ENCODE measurements around the gene WDFY3. TPM values are rescaled to one million over a fixed set of nuclear protein-coding genes. Genes with fewer than 3 reads are reported as not detected.

The WDFY3 gene
- total and polyA plus RNA-seq, 3 donors from 2014 or later, result 31.7 to 168 (median 126) TPM

DNA sequence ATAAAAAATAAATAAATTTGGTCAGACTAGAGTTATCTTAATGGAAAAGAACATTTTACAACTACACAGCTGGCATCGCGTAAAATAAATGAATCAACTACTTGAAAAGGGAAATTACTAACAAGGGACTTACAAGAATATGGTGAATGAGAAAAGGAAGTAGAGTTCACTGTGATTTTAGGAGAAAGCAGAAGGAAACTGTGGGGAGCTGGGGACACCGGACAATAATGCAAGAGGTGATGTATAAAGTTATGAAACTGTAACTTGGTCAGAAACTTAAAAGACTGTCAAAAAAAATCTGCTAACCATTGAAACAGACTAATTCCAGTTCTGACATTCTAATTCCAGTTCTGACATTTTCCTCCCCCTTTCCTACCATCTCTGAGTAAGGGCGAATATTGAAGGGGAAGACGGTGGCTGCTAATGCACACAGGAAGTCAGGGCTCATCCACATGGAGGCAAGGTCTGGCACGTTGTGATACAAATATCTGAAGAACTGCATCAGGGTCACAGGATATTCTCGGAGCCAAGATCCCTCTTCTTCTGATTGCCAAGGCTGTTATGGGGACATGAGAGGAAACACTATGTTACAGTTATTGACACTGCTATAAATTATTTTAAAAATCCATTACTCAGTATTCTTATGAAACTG is 213.0 kb downstream of the WDFY3 start:
- no peak overlapping the region for H3K27ac ChIP-seq
- intact Hi-C loops (cut with DNase I; ENCODE audit: low total_unique reads), result loop anchor here (5.0 kb wide), 1 partner anchor 219 kb away; no protein-coding TSS in a partner anchor

DNA sequence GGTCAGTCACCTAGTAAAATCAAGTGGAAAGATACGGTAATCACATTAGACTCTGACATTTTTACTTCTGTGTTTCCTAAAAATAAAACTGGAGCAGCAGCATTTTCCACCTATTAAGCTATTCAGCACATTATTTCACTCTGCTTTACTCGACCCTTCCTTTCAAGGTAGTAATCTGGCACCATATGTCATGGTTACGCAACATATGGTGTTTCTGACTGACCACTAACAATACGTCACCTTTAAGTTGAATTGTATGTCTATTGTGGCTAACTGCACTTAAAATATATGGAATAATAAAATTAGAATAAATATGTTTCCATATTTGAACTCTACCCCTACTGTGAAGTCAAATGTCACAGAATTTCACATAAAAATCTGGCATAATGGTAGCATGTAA is 214.8 kb downstream of the WDFY3 start:
- intact Hi-C loops (cut with DNase I; ENCODE audit: low total_unique reads), result loop anchor here (5.0 kb wide), 1 partner anchor 221 kb away; no protein-coding TSS in a partner anchor
- DNase-seq, result no peak
- H3K27ac ChIP-seq, result no peak overlapping the region
- no peak overlapping the region for H3K4me3 ChIP-seq
- no peak for TF ChIP-seq POLR2A (IDR thresholded peaks at IDR 0.05)
- TF ChIP-seq, protein P1, sequence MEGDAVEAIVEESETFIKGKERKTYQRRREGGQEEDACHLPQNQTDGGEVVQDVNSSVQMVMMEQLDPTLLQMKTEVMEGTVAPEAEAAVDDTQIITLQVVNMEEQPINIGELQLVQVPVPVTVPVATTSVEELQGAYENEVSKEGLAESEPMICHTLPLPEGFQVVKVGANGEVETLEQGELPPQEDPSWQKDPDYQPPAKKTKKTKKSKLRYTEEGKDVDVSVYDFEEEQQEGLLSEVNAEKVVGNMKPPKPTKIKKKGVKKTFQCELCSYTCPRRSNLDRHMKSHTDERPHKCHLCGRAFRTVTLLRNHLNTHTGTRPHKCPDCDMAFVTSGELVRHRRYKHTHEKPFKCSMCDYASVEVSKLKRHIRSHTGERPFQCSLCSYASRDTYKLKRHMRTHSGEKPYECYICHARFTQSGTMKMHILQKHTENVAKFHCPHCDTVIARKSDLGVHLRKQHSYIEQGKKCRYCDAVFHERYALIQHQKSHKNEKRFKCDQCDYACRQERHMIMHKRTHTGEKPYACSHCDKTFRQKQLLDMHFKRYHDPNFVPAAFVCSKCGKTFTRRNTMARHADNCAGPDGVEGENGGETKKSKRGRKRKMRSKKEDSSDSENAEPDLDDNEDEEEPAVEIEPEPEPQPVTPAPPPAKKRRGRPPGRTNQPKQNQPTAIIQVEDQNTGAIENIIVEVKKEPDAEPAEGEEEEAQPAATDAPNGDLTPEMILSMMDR (IDR thresholded peaks at IDR 0.05), result no peak
- H3K36me3 ChIP-seq (ENCODE audit: low read depth, missing control alignments), result no peaks in the 10 kb centered on the region
- WGBS, 2 donors, result 77 to 78% methylated on average over 4 of the region's 4 CpGs
- no peaks in the 10 kb centered on the region for H3K9me3 ChIP-seq
- H3K27me3 ChIP-seq, result no peaks in the 10 kb centered on the region
- H3K4me1 ChIP-seq, result no peaks in the 10 kb centered on the region

More for the DNA sequence above, 213.0 kb downstream of the WDFY3 start:
- H3K9me3 ChIP-seq, result no peaks in the 10 kb centered on the region
- 45 to 50% methylated on average over 7 of the region's 7 CpGs for WGBS, 2 donors
- no peaks in the 10 kb centered on the region for H3K4me1 ChIP-seq
- TF ChIP-seq, protein P1 (IDR thresholded peaks at IDR 0.05), result no peak
- no peak for TF ChIP-seq POLR2A (IDR thresholded peaks at IDR 0.05)
- no peaks in the 10 kb centered on the region for H3K36me3 ChIP-seq (ENCODE audit: low read depth, missing control alignments)
- H3K27me3 ChIP-seq, result no peaks in the 10 kb centered on the region
- H3K4me3 ChIP-seq, result no peak overlapping the region
- DNase-seq, result no peak

DNA sequence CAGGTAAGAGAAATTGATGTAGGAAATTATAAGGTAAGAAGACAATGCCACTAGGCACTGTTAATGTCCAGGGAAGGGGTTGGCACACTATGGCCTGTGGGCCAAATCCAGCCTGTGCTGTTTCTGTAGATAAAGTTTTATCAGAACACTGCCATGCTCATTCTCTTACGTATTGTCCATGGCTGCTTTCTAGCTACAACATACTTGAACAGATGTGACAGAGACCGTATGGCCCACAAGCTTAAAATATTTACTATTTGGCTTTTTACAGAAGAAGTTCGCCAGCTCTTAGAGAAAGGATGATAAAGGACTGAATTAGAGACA is 215.6 kb downstream of the WDFY3 start:
- Histone ChIP-seq H3K27me3 (no peaks in the 10 kb centered on the region), H3K4me3 (no peak overlapping the region), H3K36me3 (ENCODE audit: low read depth, missing control alignments) (no peaks in the 10 kb centered on the region), H3K9me3 (no peaks in the 10 kb centered on the region), H3K27ac (no peak overlapping the region), H3K4me1 (no peaks in the 10 kb centered on the region)
- TF ChIP-seq, protein P1 (IDR thresholded peaks at IDR 0.05), result no peak
- TF ChIP-seq POLR2A (IDR thresholded peaks at IDR 0.05), result no peak
- DNase-seq, result no peak
- WGBS, 2 donors, result 79% methylated on average over 3 of the region's 3 CpGs
- intact Hi-C loops (cut with DNase I; ENCODE audit: low total_unique reads), result loop anchor here (5.0 kb wide), 1 partner anchor 221 kb away; no protein-coding TSS in a partner anchor

DNA sequence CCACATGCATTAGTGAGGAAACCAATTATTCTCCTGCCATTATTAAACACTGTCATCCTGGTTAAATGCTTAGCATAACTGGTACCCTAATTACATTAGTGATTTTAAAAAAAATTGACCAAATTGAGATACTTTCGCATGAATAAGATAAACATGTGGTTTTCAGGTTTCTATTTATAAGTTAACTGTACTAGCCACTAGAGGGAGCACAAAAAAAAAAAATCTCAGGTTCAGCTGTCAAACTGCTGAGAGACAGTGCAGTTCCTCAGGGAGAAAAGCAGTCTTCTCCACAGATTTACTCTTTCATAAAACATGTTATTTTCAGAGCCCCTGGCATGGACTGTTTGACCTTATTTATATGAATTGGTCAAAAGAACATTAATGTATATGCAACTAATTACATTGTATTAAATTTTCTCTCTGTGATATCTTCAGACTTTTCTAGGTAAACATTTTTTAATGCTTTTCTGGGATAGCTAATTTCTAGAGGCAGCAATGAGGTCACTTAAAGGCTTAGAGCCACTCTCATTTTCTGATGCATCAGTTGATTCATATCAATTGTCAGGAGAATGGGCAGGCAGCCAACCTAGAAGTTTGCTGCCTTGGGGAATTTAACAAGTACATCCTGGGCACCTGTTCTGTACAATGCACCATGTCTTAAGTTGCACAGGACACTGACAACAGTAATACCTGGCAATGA is 216.1 kb downstream of the WDFY3 start:
- intact Hi-C loops (cut with DNase I; ENCODE audit: low total_unique reads), result loop anchor here (5.0 kb wide), 1 partner anchor 222 kb away; no protein-coding TSS in a partner anchor
- Histone ChIP-seq H3K9me3 (no peaks in the 10 kb centered on the region), H3K27ac (no peak overlapping the region), H3K4me1 (no peaks in the 10 kb centered on the region), H3K4me3 (no peak overlapping the region), H3K36me3 (ENCODE audit: low read depth, missing control alignments) (no peaks in the 10 kb centered on the region), H3K27me3 (no peaks in the 10 kb centered on the region)
- no peak for DNase-seq
- WGBS, 2 donors, result 24 to 26% methylated on average over 1 of the region's 1 CpG
- TF ChIP-seq POLR2A (IDR thresholded peaks at IDR 0.05), result no peak
- TF ChIP-seq, protein P1 (IDR thresholded peaks at IDR 0.05), result peak; percentile 56 to 60 (median 59)

Data from testis (tissue), 3 donors.